HepG2 (cell line): Measurements from ENCODE around the gene SPACDR. TPM values are rescaled to one million over a fixed set of nuclear protein-coding genes. Genes with fewer than 3 reads are reported as not detected.

Experiments
- BRCA1 ChIP-seq: sonication (generic); formaldehyde crosslinking; IDR thresholded peaks from 2 replicates; pipeline ENCODE4 v1.4.0; 2020; ENCODE audit warnings: missing genetic modification reagents
- HNRNPH1 ChIP-seq: fragments of 200-400 bp; formaldehyde crosslinking; optimal IDR thresholded peaks from 2 replicates; pipeline ENCODE3; 2017; ENCODE audit warnings: mild to moderate bottlenecking, low read depth, low read length
- KLF12 ChIP-seq: sonication (generic); formaldehyde crosslinking; IDR thresholded peaks from 2 replicates; pipeline ENCODE4 v1.4.0; 2020; ENCODE audit warnings: missing genetic modification reagents, borderline replicate concordance
- NBN ChIP-seq: fragments of 450-650 bp; conservative IDR thresholded peaks from 2 replicates; pipeline ENCODE4 v1.6.1; 2017
- NFRKB ChIP-seq: fragments of 450-650 bp; IDR thresholded peaks from 2 replicates; pipeline ENCODE4 v1.6.1; 2017
- NPAS2 ChIP-seq: sonication (generic); formaldehyde crosslinking; IDR thresholded peaks from 2 replicates; pipeline ENCODE4 v1.8.0; 2022; ENCODE audit warnings: mild to moderate bottlenecking, missing genetic modification reagents, borderline replicate concordance
- SIX4 ChIP-seq: sonication (generic); formaldehyde crosslinking; IDR thresholded peaks from 2 replicates; pipeline ENCODE4 v1.4.0; 2020; ENCODE audit warnings: missing genetic modification reagents
- ZNF101 ChIP-seq: sonication (generic); formaldehyde crosslinking; IDR thresholded peaks from 2 replicates; pipeline ENCODE4 v1.4.0; 2020; ENCODE audit warnings: mild to moderate bottlenecking, low read depth, missing genetic modification reagents, borderline replicate concordance
- ZNF205 ChIP-seq: IDR thresholded peaks from 2 replicates; pipeline ENCODE4 v1.6.1; 2018; ENCODE audit warnings: missing biosample characterization, missing genetic modification reagents
- ZNF3 ChIP-seq: IDR thresholded peaks from 2 replicates; pipeline ENCODE4 v1.7.0; 2017; ENCODE audit warnings: inconsistent platforms
- ZNF431 ChIP-seq: sonication (generic); formaldehyde crosslinking; IDR thresholded peaks from 2 replicates; pipeline ENCODE4 v1.9.0; 2022; ENCODE audit warnings: missing genetic modification reagents, low read depth, mild to moderate bottlenecking, borderline replicate concordance
- ZNF550 ChIP-seq: sonication (generic); formaldehyde crosslinking; IDR thresholded peaks from 2 replicates; pipeline ENCODE4 v1.4.0; 2020; ENCODE audit warnings: mild to moderate bottlenecking, missing genetic modification reagents, borderline replicate concordance
- ZNF607 ChIP-seq: sonication (generic); formaldehyde crosslinking; IDR thresholded peaks from 2 replicates; pipeline ENCODE4 v1.5.1; 2020; ENCODE audit warnings: missing genetic modification reagents, mild to moderate bottlenecking, borderline replicate concordance
- ZNF619 ChIP-seq: sonication (generic); formaldehyde crosslinking; IDR thresholded peaks from 2 replicates; pipeline ENCODE4 v1.4.0; 2020; ENCODE audit warnings: mild to moderate bottlenecking, missing genetic modification reagents
- ZNF740 ChIP-seq: sonication (generic); formaldehyde crosslinking; IDR thresholded peaks from 2 replicates; pipeline ENCODE4 v1.4.0; 2020; ENCODE audit warnings: missing genetic modification reagents
- ZNF749 ChIP-seq: sonication (generic); formaldehyde crosslinking; IDR thresholded peaks from 2 replicates; pipeline ENCODE4 v1.8.0; 2022; ENCODE audit warnings: mild to moderate bottlenecking, missing genetic modification reagents, moderate library complexity, borderline replicate concordance
- ZNF768 ChIP-seq: sonication (generic); formaldehyde crosslinking; IDR thresholded peaks from 2 replicates; pipeline ENCODE4 v1.4.0; 2020; ENCODE audit warnings: missing genetic modification reagents
- ZNF883 ChIP-seq: sonication (generic); formaldehyde crosslinking; IDR thresholded peaks from 2 replicates; pipeline ENCODE4 v1.5.1; 2020; ENCODE audit warnings: mild to moderate bottlenecking, missing genetic modification reagents; ENCODE audit errors: not compliant biosample characterization
- polyA plus RNA-seq, 8 experiments: library from polyadenylated mRNA; depleted of rRNA in 3 of 8; stranded (reverse) in 7 of 8; unstranded in 1 of 8; fragments of >200 nt; fragmentation: Illumina TruSeq in 4 of 8; extraction: Trizol in 4 of 8; gene quantifications; 2 replicates each; pipeline versions ENCODE4 v1.2.1 to v1.2.3, GENCODE V29; 2011 to 2016; ENCODE audit warnings: low read depth in 4 of 8, missing spikeins in 1 of 8, mixed read lengths in 1 of 8; ENCODE audit not compliant: insufficient read depth in 1 of 8
- total RNA-seq, 5 experiments: library from RNA; depleted of rRNA; stranded (reverse); fragments of >200 nt; fragmentation: Illumina TruSeq; extraction: Trizol; gene quantifications; 2 replicates each; pipeline ENCODE4 v1.2.3, GENCODE V29; 2016; ENCODE audit warnings: low read depth in 1 of 5
- TF ChIP-seq, protein P1 (sequence below): sonication (generic); formaldehyde crosslinking; IDR thresholded peaks from 2 replicates; pipeline ENCODE4 v1.4.0; 2020; ENCODE audit warnings: mild to moderate bottlenecking, missing genetic modification reagents
- TF ChIP-seq, protein P2 (sequence below), 2 experiments: sonication (generic) in 1 of 2; formaldehyde crosslinking in 1 of 2; IDR thresholded peaks; 2 replicates each; pipeline versions ENCODE4 v1.4.0 to v1.6.1; 2016 to 2020; ENCODE audit warnings: borderline replicate concordance in 1 of 2, low read depth in 1 of 2, mild to moderate bottlenecking in 1 of 2, missing genetic modification reagents in 1 of 2
- TF ChIP-seq, protein P3 (sequence below): sonication (generic); formaldehyde crosslinking; IDR thresholded peaks from 2 replicates; pipeline ENCODE4 v1.4.0; 2020; ENCODE audit warnings: mild to moderate bottlenecking, low read depth, missing genetic modification reagents

The SPACDR gene
- total and polyA plus RNA-seq, 2 of the 13 experiments (the other 11 are each of a cell fraction or from before 2014, with no cell fraction given) = 0.41 TPM; not detected in 1

DNA sequence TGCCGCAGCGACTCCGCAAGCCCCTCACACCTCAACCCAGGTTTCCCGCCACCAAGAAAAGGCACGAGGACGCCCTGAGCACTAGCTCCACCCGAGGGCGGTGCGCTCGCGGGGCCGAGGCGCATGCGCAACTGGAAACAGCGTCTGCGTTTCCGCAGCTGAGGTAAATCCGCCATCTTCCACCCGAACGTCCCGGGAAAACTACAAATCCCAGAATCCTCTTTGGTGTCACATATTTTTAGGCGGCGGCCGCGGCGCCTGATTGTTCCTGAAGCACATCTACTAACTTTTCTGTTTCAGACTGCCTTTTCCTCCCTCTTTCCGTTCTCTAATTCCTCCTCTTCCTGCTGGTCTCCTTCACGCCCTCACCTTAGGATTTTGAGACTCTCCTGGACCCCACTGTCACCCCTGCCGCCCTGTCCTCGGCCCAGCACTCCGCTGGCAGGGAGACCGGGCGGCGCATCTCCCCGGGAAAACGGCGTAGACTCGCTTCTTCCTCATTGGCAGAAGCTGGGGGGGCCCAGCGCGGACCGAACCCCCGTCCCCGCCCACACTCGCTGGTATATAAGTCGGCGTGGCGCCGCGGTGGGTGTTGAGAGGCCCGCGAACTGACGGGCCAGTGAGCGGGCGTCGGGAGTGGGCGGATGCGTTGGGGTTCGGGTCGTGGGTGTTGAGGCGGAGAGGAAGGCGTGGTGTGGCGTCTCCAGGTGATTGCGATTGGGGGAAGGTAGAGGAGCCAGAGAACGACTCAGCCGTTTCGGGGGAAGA is 35.7 kb downstream of the SPACDR start, which contains the start of gene ZCWPW1 (continued):
- TF ChIP-seq ZNF101 (CRISPR knock-in tag) = no peak; the same call in 1 of the 2 replicates
- no peak; the same call in 1 of the 2 replicates for TF ChIP-seq ZNF619
- no peak for TF ChIP-seq NBN
- TF ChIP-seq ZNF740 (CRISPR knock-in tag) = peak; percentile 80; the same call in 1 of the 2 replicates
- TF ChIP-seq KLF12 (CRISPR knock-in tag) = peak; percentile 53
- TF ChIP-seq ZNF550 (CRISPR knock-in tag) = no peak
- TF ChIP-seq HNRNPH1 = peak; percentile 92
- peak; percentile 73 for TF ChIP-seq ZNF607 (CRISPR knock-in tag)
- peak; percentile 67; the same call in 1 of the 2 replicates for TF ChIP-seq BRCA1
- TF ChIP-seq ZNF749 (CRISPR knock-in tag) = peak; percentile 70; the same call in 1 of the 2 replicates
- TF ChIP-seq, protein P1, sequence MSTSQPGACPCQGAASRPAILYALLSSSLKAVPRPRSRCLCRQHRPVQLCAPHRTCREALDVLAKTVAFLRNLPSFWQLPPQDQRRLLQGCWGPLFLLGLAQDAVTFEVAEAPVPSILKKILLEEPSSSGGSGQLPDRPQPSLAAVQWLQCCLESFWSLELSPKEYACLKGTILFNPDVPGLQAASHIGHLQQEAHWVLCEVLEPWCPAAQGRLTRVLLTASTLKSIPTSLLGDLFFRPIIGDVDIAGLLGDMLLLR = peak; percentile 68
- TF ChIP-seq ZNF205 = peak; percentile 28
- peak; percentile 67; the same call in 1 of the 2 replicates for TF ChIP-seq ZNF768 (CRISPR knock-in tag)
- TF ChIP-seq ZNF431 (CRISPR knock-in tag) = peak; percentile 72; the same call in 1 of the 2 replicates
- TF ChIP-seq, protein P2, sequence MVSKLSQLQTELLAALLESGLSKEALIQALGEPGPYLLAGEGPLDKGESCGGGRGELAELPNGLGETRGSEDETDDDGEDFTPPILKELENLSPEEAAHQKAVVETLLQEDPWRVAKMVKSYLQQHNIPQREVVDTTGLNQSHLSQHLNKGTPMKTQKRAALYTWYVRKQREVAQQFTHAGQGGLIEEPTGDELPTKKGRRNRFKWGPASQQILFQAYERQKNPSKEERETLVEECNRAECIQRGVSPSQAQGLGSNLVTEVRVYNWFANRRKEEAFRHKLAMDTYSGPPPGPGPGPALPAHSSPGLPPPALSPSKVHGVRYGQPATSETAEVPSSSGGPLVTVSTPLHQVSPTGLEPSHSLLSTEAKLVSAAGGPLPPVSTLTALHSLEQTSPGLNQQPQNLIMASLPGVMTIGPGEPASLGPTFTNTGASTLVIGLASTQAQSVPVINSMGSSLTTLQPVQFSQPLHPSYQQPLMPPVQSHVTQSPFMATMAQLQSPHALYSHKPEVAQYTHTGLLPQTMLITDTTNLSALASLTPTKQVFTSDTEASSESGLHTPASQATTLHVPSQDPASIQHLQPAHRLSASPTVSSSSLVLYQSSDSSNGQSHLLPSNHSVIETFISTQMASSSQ (IDR thresholded peaks at IDR 0.05; ENCODE audit: low read depth) = peak; percentile 15; the same call in 1 of the 2 replicates
- TF ChIP-seq, protein P2 (CRISPR knock-in tag; IDR thresholded peaks at IDR 0.05; ENCODE audit: borderline replicate concordance) = no peak; the same call in 1 of the 2 replicates
- TF ChIP-seq SIX4 (CRISPR knock-in tag) = 0 out of 2 replicates have a peak, but pooled peaks have one; percentile 35
- peak; percentile 79 for TF ChIP-seq ZNF883 (CRISPR knock-in tag)
- no peak for TF ChIP-seq NPAS2
- TF ChIP-seq ZNF3 (CRISPR knock-in tag) = no peak
- TF ChIP-seq, protein P3, sequence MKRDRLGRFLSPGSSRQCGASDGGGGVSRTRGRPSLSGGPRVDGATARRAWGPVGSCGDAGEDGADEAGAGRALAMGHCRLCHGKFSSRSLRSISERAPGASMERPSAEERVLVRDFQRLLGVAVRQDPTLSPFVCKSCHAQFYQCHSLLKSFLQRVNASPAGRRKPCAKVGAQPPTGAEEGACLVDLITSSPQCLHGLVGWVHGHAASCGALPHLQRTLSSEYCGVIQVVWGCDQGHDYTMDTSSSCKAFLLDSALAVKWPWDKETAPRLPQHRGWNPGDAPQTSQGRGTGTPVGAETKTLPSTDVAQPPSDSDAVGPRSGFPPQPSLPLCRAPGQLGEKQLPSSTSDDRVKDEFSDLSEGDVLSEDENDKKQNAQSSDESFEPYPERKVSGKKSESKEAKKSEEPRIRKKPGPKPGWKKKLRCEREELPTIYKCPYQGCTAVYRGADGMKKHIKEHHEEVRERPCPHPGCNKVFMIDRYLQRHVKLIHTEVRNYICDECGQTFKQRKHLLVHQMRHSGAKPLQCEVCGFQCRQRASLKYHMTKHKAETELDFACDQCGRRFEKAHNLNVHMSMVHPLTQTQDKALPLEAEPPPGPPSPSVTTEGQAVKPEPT (CRISPR knock-in tag) = peak; percentile 60; the same call in 1 of the 2 replicates
- no peak for TF ChIP-seq NFRKB
